Subcutaneous adipose tissue (tissue), 4 donors: ENCODE measurements around the gene ARHGAP28. TPM values are rescaled to one million over a fixed set of nuclear protein-coding genes. Genes with fewer than 3 reads are reported as not detected.

Experiments
- total RNA-seq, 4 donors: library from RNA; depleted of rRNA; stranded (reverse); fragments of >200 nt; gene quantifications; one replicate each; pipeline ENCODE4 v1.1.0, GENCODE V29; 2016
- TF ChIP-seq, protein P1 (sequence below): fragments of 450-650 bp; IDR thresholded peaks from one replicate; pipeline ENCODE4 v1.5.1; 2016; ENCODE audit warnings: low read depth, mild to moderate bottlenecking, control low read depth, antibody characterized with exemption, moderate library complexity

Gene ARHGAP28
- total RNA-seq, 4 donors from 2014 or later = 8.0 to 15.3 (median 9.3) TPM

DNA sequence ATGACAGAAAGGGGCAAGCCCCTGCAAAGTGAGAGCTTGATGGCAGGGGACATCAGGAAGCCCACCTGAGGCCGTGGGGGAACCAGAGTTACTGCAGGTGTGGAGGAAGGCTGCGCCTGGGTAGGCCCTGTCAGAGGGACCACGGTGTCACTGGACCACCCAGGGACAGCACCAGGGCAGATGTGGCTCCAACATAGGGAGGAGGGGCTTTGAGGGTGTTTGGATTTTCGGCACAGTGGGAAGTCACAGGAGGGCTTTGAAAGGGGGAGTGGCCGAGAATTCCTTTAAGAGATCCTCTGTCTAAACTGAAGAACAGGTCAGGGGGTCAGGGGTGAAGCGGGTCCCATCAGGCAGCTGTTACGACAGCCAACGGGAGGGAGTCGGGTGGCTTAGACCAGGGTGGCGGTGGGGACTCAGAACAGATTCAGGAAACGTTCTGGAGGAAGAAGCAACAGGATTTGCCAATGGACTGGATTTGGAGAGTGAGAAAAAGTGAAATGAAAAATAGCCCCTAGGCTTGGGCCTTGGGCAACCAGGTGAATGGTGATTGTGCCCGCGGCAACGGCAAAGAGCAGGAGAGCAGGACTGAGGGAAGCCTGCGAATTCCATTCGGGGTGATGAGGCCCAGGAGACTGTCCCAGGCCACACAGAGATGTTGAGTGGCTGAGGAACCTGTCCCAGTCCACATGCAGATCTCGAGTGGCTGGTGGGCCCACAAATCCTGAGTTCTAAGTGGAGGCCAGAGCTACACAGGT is 222.0 kb downstream of the ARHGAP28 start:
- TF ChIP-seq, protein P1, sequence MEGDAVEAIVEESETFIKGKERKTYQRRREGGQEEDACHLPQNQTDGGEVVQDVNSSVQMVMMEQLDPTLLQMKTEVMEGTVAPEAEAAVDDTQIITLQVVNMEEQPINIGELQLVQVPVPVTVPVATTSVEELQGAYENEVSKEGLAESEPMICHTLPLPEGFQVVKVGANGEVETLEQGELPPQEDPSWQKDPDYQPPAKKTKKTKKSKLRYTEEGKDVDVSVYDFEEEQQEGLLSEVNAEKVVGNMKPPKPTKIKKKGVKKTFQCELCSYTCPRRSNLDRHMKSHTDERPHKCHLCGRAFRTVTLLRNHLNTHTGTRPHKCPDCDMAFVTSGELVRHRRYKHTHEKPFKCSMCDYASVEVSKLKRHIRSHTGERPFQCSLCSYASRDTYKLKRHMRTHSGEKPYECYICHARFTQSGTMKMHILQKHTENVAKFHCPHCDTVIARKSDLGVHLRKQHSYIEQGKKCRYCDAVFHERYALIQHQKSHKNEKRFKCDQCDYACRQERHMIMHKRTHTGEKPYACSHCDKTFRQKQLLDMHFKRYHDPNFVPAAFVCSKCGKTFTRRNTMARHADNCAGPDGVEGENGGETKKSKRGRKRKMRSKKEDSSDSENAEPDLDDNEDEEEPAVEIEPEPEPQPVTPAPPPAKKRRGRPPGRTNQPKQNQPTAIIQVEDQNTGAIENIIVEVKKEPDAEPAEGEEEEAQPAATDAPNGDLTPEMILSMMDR = no peak

DNA sequence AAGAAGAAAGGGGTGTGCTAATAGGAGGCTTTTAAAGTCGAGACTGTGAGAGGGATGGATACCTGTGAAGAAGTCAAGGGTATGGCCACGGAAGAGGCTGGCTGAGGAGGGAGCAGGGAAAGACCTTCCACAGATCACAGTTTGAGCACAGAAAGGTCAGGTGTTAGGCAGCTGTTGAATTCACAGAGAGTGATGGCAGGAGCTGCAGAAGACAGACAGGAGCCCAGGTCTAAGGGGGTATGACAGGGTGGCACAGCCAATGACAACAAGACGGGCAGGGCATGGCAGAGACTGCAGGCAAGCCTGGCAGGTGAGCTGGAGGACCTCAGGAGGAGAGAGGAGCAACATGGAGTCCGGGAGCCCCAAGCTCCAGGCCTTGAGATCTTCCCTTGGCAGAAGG is 225.0 kb downstream of the ARHGAP28 start:
- TF ChIP-seq, protein P1 = no peak

DNA sequence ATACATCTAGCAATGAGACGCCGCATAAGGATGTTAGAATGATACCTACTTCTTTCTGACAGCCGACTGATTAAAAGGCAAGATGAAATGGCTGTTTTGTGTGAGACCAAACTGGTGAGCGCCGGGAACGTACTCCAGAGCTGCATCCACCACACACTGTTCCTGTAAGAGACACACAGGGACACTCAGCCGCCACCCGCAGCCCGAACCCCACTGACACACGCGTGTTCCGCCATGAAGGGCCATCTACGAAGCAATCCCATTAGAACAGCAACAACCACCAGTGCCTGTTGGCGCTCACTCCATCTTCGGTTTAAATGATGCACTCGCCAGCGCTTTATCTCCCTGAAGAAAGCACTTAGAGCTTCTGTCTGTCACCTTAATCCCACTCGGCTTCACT is 225.8 kb downstream of the ARHGAP28 start:
- TF ChIP-seq, protein P1 = no peak

DNA sequence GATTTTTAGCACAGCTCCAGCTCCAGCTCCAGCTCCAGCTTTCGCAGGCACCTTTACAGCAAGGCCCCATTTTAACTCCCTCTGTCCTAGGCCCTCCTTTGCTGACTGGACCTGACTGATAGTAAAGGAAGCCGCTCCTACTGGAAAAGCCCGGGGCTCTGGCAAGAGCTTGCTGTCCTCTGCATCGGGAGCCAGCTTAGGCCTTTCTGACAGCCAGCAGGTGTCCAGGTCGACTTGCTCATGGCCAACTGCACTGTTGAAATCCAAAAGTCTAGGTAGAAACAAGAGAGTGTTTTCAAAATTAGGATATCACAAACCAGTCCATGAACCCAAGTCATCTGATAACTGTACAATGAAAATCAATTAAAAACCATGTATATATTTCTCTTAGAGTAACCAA is 227.0 kb downstream of the ARHGAP28 start:
- TF ChIP-seq, protein P1 = no peak

DNA sequence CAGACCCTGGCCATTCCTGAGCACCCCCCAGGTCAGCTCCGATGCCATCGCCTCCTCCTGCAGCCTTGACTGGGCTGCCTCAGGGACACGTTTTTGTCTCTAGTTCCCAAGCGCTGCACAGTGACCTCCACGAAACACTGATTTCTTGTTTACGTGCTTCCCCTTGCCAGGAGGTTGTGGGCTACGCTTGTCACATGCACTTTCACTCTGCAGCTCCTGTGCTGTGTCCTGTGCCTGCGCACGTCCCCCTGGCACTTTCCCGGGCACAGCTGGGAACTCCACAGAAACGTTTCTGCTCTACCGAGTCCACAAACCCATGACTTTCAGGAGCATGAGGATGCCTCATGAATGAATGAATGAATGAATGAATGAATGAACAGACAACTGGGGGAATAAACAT is 227.5 kb downstream of the ARHGAP28 start:
- TF ChIP-seq, protein P1 = no peak

DNA sequence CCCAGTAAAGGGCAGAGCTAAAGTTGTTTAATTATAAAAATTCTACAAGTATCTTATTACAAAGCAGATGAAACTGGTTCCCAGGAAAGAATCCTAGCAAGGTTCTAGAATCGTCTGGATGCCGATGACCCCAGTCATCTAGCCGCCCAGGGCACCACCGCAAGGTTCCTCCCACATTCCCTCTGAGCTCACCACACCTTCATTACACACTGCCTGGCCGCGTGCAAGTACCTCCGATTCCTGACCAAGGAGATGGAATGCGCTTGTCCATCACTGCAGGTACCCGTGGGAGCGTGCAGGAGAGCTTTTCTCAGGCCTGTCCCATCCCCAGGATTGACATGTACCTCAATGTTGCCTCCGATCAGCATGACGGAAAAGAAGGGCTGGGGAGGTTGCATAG is 229.6 kb downstream of the ARHGAP28 start:
- TF ChIP-seq, protein P1 = no peak

DNA sequence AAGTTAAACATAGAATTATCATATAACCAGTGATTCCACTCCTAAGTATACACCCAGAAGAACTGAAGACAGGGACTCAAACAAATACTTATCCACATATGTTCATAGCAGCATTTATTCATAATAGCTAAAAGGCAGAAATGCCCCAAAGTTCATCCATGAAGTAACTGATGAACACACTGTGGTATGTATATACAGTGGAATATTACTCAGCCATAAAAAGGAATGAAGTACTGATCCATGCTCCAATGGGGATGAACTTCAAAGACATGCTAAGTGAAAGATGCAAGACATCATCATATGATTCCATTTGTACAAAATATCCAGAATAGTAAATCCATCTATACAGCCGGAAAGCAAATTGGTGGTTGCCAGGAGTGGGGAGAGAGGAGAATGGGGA is 230.6 kb downstream of the ARHGAP28 start:
- TF ChIP-seq, protein P1 = no peak
